ENCODE data around the gene INO80C.

INO80C gene, protein sequence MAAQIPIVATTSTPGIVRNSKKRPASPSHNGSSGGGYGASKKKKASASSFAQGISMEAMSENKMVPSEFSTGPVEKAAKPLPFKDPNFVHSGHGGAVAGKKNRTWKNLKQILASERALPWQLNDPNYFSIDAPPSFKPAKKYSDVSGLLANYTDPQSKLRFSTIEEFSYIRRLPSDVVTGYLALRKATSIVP

DNA sequence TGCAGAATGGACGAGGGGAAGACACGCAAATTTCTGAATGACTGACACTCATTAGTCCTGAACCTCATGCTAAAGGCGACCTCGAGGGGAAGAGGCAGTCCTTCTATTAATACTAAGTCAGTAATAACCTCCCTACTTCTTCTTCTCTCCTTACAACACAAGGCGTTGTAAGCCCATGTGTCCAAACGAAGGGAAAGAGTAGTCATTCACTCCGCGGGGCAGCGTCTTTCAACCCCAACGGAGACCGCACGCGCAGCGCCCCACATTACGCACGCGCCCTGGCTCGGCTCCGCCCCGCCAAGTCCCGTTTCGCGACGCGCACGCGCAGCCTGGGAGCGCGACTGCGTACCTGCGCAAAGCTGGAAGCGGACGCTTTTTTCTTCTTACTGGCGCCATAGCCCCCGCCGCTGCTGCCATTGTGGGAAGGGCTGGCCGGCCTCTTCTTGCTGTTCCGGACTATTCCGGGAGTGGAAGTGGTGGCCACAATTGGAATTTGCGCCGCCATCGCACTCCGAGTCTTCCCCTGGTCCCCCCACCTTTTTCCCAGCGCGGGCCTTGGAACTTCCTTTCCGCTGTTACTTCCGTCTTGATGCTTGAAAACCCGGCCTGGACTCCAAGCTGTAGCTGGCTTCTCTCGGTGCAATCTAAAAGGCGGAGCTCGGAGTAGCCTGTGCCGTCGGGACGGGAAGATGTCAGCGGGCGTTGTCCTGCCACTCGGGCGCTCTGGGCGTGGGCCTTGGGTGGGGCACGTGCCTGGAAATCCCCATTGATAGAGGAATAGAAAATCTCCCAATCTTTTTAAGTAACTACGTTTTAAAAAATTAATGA, at the start of gene INO80C:
INO80C (minus strand) TSS at position 591 of the 828 bp plus-strand sequence; CDS start at position 505, 86 bp downstream.
- H3K27ac ChIP-seq = peak within 1 kb of the TSS; percentile 97
- DNase-seq = peak; percentile 90
- peak within 1 kb of the TSS; percentile 80 for H3K4me3 ChIP-seq (ENCODE audit: low read depth, low read length)
- in situ Hi-C loops (cut with HindIII; ENCODE audit: low pct_ligation_motif_present, low sequenced_read_pairs) = no loop called here
- TF ChIP-seq, protein P1, sequence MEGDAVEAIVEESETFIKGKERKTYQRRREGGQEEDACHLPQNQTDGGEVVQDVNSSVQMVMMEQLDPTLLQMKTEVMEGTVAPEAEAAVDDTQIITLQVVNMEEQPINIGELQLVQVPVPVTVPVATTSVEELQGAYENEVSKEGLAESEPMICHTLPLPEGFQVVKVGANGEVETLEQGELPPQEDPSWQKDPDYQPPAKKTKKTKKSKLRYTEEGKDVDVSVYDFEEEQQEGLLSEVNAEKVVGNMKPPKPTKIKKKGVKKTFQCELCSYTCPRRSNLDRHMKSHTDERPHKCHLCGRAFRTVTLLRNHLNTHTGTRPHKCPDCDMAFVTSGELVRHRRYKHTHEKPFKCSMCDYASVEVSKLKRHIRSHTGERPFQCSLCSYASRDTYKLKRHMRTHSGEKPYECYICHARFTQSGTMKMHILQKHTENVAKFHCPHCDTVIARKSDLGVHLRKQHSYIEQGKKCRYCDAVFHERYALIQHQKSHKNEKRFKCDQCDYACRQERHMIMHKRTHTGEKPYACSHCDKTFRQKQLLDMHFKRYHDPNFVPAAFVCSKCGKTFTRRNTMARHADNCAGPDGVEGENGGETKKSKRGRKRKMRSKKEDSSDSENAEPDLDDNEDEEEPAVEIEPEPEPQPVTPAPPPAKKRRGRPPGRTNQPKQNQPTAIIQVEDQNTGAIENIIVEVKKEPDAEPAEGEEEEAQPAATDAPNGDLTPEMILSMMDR (IDR thresholded peaks at IDR 0.05; ENCODE audit: low read depth, low read length, missing control alignments) = no peak
- H3K27me3 ChIP-seq (replicated peaks) = no peaks in the 10 kb centered on the region
- no peaks in the 10 kb centered on the region for H3K36me3 ChIP-seq (replicated peaks)

DNA sequence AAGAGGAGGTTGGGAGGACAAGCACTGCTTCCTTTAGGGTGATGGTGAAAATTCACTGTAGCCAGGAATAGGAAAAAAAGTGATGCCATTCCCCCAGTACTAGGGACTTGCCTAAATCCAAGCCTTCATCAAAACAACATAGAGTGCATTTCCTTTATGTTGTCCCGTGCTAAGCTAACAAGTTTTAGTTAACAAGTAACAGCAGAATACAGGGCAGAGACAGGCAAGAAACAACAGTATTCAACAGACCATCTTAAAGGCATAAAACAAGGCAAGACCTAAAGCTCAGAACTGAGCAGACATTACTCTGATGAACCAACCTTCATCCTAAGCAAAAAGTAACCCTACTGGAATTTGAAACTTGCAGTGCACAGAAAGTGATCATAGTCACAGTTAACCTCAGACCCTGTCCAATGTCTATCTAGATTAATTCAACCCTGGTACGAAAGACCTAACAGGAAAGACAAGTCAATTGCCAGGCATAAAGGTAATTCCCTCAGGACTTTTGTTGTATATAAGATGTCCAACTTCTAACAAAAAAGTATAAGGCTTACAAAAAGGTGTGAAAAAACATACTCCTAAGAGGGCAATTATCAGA, 49.3 kb upstream of the INO80C start:
- Histone ChIP-seq H3K4me3 (ENCODE audit: low read depth, low read length) (no peak overlapping the region), H3K36me3 (replicated peaks) (no peaks in the 10 kb centered on the region), H3K27ac (no peak overlapping the region), H3K27me3 (replicated peaks) (no peaks in the 10 kb centered on the region)
- in situ Hi-C loops (cut with HindIII; ENCODE audit: low pct_ligation_motif_present, low sequenced_read_pairs) = no loop called here
- no peak for DNase-seq
- TF ChIP-seq, protein P1 (IDR thresholded peaks at IDR 0.05; ENCODE audit: low read depth, low read length, missing control alignments) = no peak

DNA sequence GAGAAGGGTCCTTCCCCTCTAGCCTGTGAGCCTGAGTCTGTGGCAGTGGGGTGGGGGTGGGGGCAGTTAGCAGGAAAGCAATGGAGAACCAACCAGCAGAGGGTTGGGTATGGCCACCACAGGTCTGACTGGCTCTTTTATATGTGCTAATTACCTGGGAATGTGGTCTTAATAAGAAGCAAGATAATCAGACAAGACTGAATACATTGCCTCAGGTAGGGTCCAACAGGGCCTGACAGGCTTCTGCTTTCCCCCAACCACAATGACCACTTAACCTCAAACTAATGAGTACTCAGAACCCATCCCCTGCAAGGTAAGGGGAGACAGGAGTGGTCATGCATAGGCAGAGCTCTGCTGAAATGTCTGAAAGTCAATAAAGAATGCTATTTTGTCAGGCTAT, 44.6 kb upstream of the INO80C start:
- H3K27me3 ChIP-seq (replicated peaks) = no peaks in the 10 kb centered on the region
- in situ Hi-C loops (cut with HindIII; ENCODE audit: low pct_ligation_motif_present, low sequenced_read_pairs) = no loop called here
- no peak overlapping the region for H3K27ac ChIP-seq
- TF ChIP-seq, protein P1 (IDR thresholded peaks at IDR 0.05; ENCODE audit: low read depth, low read length, missing control alignments) = no peak
- no peaks in the 10 kb centered on the region for H3K36me3 ChIP-seq (replicated peaks)
- H3K4me3 ChIP-seq (ENCODE audit: low read depth, low read length) = no peak overlapping the region
- DNase-seq = no peak

DNA sequence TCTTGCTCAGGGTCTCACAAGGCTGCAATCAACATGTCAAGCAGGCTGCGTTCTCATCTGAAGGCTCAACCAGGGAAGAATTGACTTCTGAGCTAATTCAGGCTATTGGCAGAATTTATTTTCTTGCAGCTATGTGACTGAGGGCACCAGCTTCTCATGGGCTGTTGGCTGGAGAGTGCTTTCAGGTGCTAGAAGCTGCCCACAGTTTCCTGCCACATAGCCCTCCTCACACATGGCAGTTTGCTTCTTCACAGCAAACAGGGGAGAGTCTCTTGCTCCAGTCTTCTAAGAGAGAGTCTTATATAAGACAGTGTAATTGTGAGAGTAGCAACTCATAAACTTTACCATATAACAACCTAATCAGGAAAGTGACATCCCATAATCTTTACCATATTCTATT, 37.5 kb upstream of the INO80C start:
- TF ChIP-seq, protein P1 (IDR thresholded peaks at IDR 0.05; ENCODE audit: low read depth, low read length, missing control alignments) = no peak
- no peak for DNase-seq
- Histone ChIP-seq H3K36me3 (replicated peaks) (no peaks in the 10 kb centered on the region), H3K4me3 (ENCODE audit: low read depth, low read length) (no peak overlapping the region), H3K27ac (no peak overlapping the region), H3K27me3 (replicated peaks) (no peaks in the 10 kb centered on the region)
- in situ Hi-C loops (cut with HindIII; ENCODE audit: low pct_ligation_motif_present, low sequenced_read_pairs) = no loop called here

DNA sequence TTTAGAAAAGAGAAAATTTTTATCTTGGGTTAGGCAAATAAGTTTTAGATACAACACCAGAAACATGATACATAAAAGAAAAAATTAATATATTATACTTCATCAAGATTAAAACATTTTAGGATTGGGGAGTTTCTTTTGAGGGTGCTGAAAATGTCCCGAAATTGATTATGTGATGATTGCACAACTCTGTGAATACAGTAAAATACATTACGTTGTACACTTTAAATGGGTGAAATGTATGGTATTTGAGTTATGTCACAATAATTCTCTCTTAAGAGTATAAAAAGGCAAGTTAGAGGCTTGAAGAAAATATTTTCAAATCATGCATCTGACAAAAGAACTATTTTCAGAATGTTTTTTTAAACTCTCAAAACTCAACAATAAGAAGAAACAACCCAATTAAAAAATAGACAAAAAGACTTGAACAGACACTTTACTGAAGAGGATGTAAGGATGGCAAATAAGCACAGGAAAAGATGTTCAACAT, 36.2 kb upstream of the INO80C start:
- no peak overlapping the region for H3K4me3 ChIP-seq (ENCODE audit: low read depth, low read length)
- no peak overlapping the region for H3K27ac ChIP-seq
- in situ Hi-C loops (cut with HindIII; ENCODE audit: low pct_ligation_motif_present, low sequenced_read_pairs) = no loop called here
- TF ChIP-seq, protein P1 (IDR thresholded peaks at IDR 0.05; ENCODE audit: low read depth, low read length, missing control alignments) = no peak
- DNase-seq = no peak
- H3K27me3 ChIP-seq (replicated peaks) = no peaks in the 10 kb centered on the region
- H3K36me3 ChIP-seq (replicated peaks) = no peaks in the 10 kb centered on the region
